Chondrocyte (in vitro differentiated cells): ENCODE results near the gene ASPA. TPM values are rescaled to one million over a fixed set of nuclear protein-coding genes. Genes with fewer than 3 reads are reported as not detected.

Experiments
- DNase-seq: peaks from one replicate; pipeline ENCODE4 v3.0.0; 2021; ENCODE audit warnings: mixed read lengths, low spot score
- H3K27ac Mint-ChIP-seq: one replicate; pipeline ENCODE4 v1.8.0; 2021; ENCODE audit warnings: mild to moderate bottlenecking, moderate library complexity, mixed read lengths; ENCODE audit not compliant: unreplicated experiment
- H3K27me3 Mint-ChIP-seq: 2 replicates; pipeline ENCODE4 v1.8.0; 2021; ENCODE audit warnings: low read depth, mixed read lengths
- H3K36me3 Mint-ChIP-seq: 2 replicates; pipeline ENCODE4 v1.8.0; 2021; ENCODE audit warnings: low read depth, mixed read lengths
- H3K4me1 Mint-ChIP-seq: 2 replicates; pipeline ENCODE4 v1.8.0; 2021; ENCODE audit warnings: low read depth, mild to moderate bottlenecking, mixed read lengths
- H3K4me3 Mint-ChIP-seq: one replicate; pipeline ENCODE4 v1.8.0; 2021; ENCODE audit warnings: mild to moderate bottlenecking, moderate library complexity, mixed read lengths; ENCODE audit not compliant: unreplicated experiment
- H3K9me3 Mint-ChIP-seq: 2 replicates; pipeline ENCODE4 v1.8.0; 2021; ENCODE audit warnings: low read depth, mixed read lengths
- CTCF ChIP-seq: fragments of 200-600 bp; sonication (generic); IDR thresholded peaks from 2 replicates; pipeline ENCODE4 v1.5.0; 2021; ENCODE audit warnings: antibody characterized with exemption, mild to moderate bottlenecking, moderate library complexity
- total RNA-seq: library from RNA; stranded (reverse); gene quantifications from 3 replicates; pipeline ENCODE4 v1.2.1, GENCODE V29; 2021

ASPA gene
- total RNA-seq, 1 donor from 2014 or later: not detected

- Mint-ChIP-seq H3K9me3 (peaks cover 6% of the 10 kb centered on the region), H3K4me3 (no peak overlapping the region), H3K27me3 (peaks cover 4% of the 10 kb centered on the region), H3K4me1 (peaks cover 7% of the 10 kb centered on the region), H3K36me3 (no peaks in the 10 kb centered on the region), H3K27ac (no peak overlapping the region)
- no peak for DNase-seq
- no peak for TF ChIP-seq CTCF
Measured at GRCh38 chr17:3507071-3507470, 31.3 kb downstream of the ASPA start.

- no peak for TF ChIP-seq CTCF
- Mint-ChIP-seq H3K4me1 (peaks cover 8% of the 10 kb centered on the region), H3K4me3 (no peak overlapping the region), H3K27ac (no peak overlapping the region), H3K36me3 (no peaks in the 10 kb centered on the region), H3K27me3 (peaks cover 5% of the 10 kb centered on the region), H3K9me3 (peaks cover 6% of the 10 kb centered on the region)
- no peak for DNase-seq
Measured at GRCh38 chr17:3507869-3508268, 32.1 kb downstream of the ASPA start.

- TF ChIP-seq CTCF: no peak
Measured at GRCh38 chr17:3510090-3510489, 34.3 kb downstream of the ASPA start.

GRCh38 chr17:3511852-3512504 is 36.2 kb downstream of the ASPA start:
- Mint-ChIP-seq H3K9me3 (peaks cover 6% of the 10 kb centered on the region), H3K4me3 (no peak overlapping the region), H3K36me3 (no peaks in the 10 kb centered on the region), H3K27ac (no peak overlapping the region), H3K27me3 (peaks cover 11% of the 10 kb centered on the region), H3K4me1 (peaks cover 13% of the 10 kb centered on the region)
- TF ChIP-seq CTCF: no peak
- DNase-seq: no peak

More at GRCh38 chr17:3510090-3510489, 34.3 kb downstream of the ASPA start:
- peaks cover 13% of the 10 kb centered on the region for H3K4me1 Mint-ChIP-seq
- no peak overlapping the region for H3K27ac Mint-ChIP-seq
- H3K4me3 Mint-ChIP-seq: no peak overlapping the region
- no peak for DNase-seq
- peaks cover 6% of the 10 kb centered on the region for H3K9me3 Mint-ChIP-seq
- peaks cover 7% of the 10 kb centered on the region for H3K27me3 Mint-ChIP-seq
- no peaks in the 10 kb centered on the region for H3K36me3 Mint-ChIP-seq

- peaks cover 13% of the 10 kb centered on the region for H3K4me1 Mint-ChIP-seq
- no peak for DNase-seq
- no peaks in the 10 kb centered on the region for H3K36me3 Mint-ChIP-seq
- H3K27ac Mint-ChIP-seq: peak overlapping the region; percentile 12
- peak overlapping the region; percentile 60 for H3K4me3 Mint-ChIP-seq
- no peak for TF ChIP-seq CTCF
- peaks cover 6% of the 10 kb centered on the region for H3K9me3 Mint-ChIP-seq
- H3K27me3 Mint-ChIP-seq: peaks cover 11% of the 10 kb centered on the region
Measured at GRCh38 chr17:3512505-3513171, 36.8 kb downstream of the ASPA start.
